BE2C (cell line): Measurements from ENCODE around the gene AAK1.

Experiments
- DNase-seq: peaks from one replicate; pipeline ENCODE4 v3.0.0-alpha.2; 2020
- H3K27me3 ChIP-seq: fragments of 250-450 bp; sonication (Bioruptor Pico); 2 replicates; pipeline ENCODE4 v1.5.1; 2020; ENCODE audit warnings: mild to moderate bottlenecking
- H3K36me3 ChIP-seq: fragments of 250-450 bp; sonication (Bioruptor Pico); 2 replicates; pipeline ENCODE4 v1.5.1; 2020; ENCODE audit warnings: mild to moderate bottlenecking
- H3K4me1 ChIP-seq: fragments of 250-450 bp; sonication (Bioruptor Pico); 2 replicates; pipeline ENCODE4 v1.5.1; 2020
- H3K4me3 ChIP-seq: 2 replicates; pipeline ENCODE4 v1.5.1; 2011; ENCODE audit warnings: low read depth, low read length
- H3K9me3 ChIP-seq: fragments of 250-450 bp; sonication (Bioruptor Pico); 2 replicates; pipeline ENCODE4 v1.5.1; 2020
- CTCF ChIP-seq: IDR thresholded peaks from 2 replicates; pipeline ENCODE4 v1.5.1; 2012; ENCODE audit warnings: mild to moderate bottlenecking, low read depth, low read length

Gene AAK1

GRCh38 chr2:69531186-69531585 is 112.4 kb downstream of the AAK1 start:
- Histone ChIP-seq H3K36me3 (no peaks in the 10 kb centered on the region), H3K9me3 (no peaks in the 10 kb centered on the region), H3K4me1 (no peaks in the 10 kb centered on the region), H3K27me3 (no peaks in the 10 kb centered on the region), H3K4me3 (no peak overlapping the region)
- no peak for DNase-seq
- TF ChIP-seq CTCF, result no peak

- Histone ChIP-seq H3K4me3 (no peak overlapping the region), H3K4me1 (no peaks in the 10 kb centered on the region), H3K36me3 (no peaks in the 10 kb centered on the region), H3K9me3 (no peaks in the 10 kb centered on the region), H3K27me3 (no peaks in the 10 kb centered on the region)
- no peak for DNase-seq
- TF ChIP-seq CTCF, result no peak
These were observed 114.1 kb downstream of the AAK1 start for GRCh38 chr2:69529480-69529879.

- H3K4me1 ChIP-seq, result no peaks in the 10 kb centered on the region
These were observed 118.3 kb downstream of the AAK1 start for GRCh38 chr2:69525261-69525660.

GRCh38 chr2:69524799-69525198 is 118.7 kb downstream of the AAK1 start:
- no peaks in the 10 kb centered on the region for H3K36me3 ChIP-seq
- no peak for DNase-seq
- no peaks in the 10 kb centered on the region for H3K4me1 ChIP-seq
- TF ChIP-seq CTCF, result no peak
- H3K9me3 ChIP-seq, result no peaks in the 10 kb centered on the region
- no peak overlapping the region for H3K4me3 ChIP-seq
- no peaks in the 10 kb centered on the region for H3K27me3 ChIP-seq

More at GRCh38 chr2:69525261-69525660, 118.3 kb downstream of the AAK1 start:
- TF ChIP-seq CTCF, result no peak
- no peak for DNase-seq
- Histone ChIP-seq H3K9me3 (no peaks in the 10 kb centered on the region), H3K27me3 (no peaks in the 10 kb centered on the region), H3K36me3 (no peaks in the 10 kb centered on the region), H3K4me3 (no peak overlapping the region)

GRCh38 chr2:69521747-69522146 is 121.8 kb downstream of the AAK1 start:
- no peak for DNase-seq
- no peak for TF ChIP-seq CTCF
- no peaks in the 10 kb centered on the region for H3K27me3 ChIP-seq
- H3K36me3 ChIP-seq, result no peaks in the 10 kb centered on the region; the same call in 1 of the 2 replicates
- no peaks in the 10 kb centered on the region for H3K9me3 ChIP-seq
- H3K4me3 ChIP-seq, result no peak overlapping the region
- no peaks in the 10 kb centered on the region for H3K4me1 ChIP-seq

GRCh38 chr2:69518841-69519240 is 124.7 kb downstream of the AAK1 start:
- no peak for TF ChIP-seq CTCF
- Histone ChIP-seq H3K36me3 (no peaks in the 10 kb centered on the region; the same call in 1 of the 2 replicates), H3K4me1 (no peaks in the 10 kb centered on the region), H3K4me3 (no peak overlapping the region), H3K27me3 (no peaks in the 10 kb centered on the region), H3K9me3 (no peaks in the 10 kb centered on the region)
- DNase-seq, result no peak
